Spinal cord (tissue), 10 donors: Measurements from ENCODE around the gene NCS1. TPM values are rescaled to one million over a fixed set of nuclear protein-coding genes. Genes with fewer than 3 reads are reported as not detected.
A peak's percentile ranks its signal among the peaks of the same experiment; 100 is the strongest.

ENCODE experiments used
- DNase-seq, 6 donors: peaks; one replicate each; pipeline versions ENCODE4 v3.0.0 to v3.0.0-alpha.2; 2013 to 2015; ENCODE audit warnings: low spot score in 6 of 6, low read depth in 4 of 6
- H3K27ac ChIP-seq: one replicate; pipeline ENCODE4 v1.5.1; 2013; ENCODE audit warnings: low read depth, low read length, control low read depth
- H3K27me3 ChIP-seq: one replicate; pipeline ENCODE4 v1.6.1; 2013; ENCODE audit warnings: low read length; ENCODE audit not compliant: control insufficient read depth, insufficient read depth
- H3K36me3 ChIP-seq: one replicate; pipeline ENCODE4 v1.6.1; 2013; ENCODE audit warnings: low read length; ENCODE audit not compliant: control insufficient read depth, insufficient read depth
- H3K4me1 ChIP-seq: one replicate; pipeline ENCODE4 v1.6.1; 2013; ENCODE audit warnings: low read length; ENCODE audit not compliant: control insufficient read depth, insufficient read depth
- H3K4me3 ChIP-seq: one replicate; pipeline ENCODE4 v1.5.1; 2013; ENCODE audit warnings: low read depth, low read length, control low read depth
- H3K9me3 ChIP-seq: one replicate; pipeline ENCODE4 v1.6.1; 2013; ENCODE audit warnings: low read length; ENCODE audit not compliant: control insufficient read depth, insufficient read depth
- WGBS: methylation state at CpG from one replicate; pipeline ENCODE4 v1.1.5; 2013; ENCODE audit warnings: missing lambda C conversion rate; ENCODE audit not compliant: insufficient coverage; 5-methylcytosine and 5-hydroxymethylcytosine counted together
- polyA plus RNA-seq, 2 donors: library from polyadenylated mRNA; unstranded; fragments of 120-200 nt; gene quantifications; one replicate each; pipeline ENCODE4 v1.2.1, GENCODE V29; 2013; ENCODE audit not compliant: insufficient read length in 2 of 2
- total RNA-seq, 2 donors: library from RNA; depleted of rRNA in 1 of 2; stranded (reverse); fragments of 120-200 nt in 1 of 2; fragments of >200 nt in 1 of 2; gene quantifications; one replicate each; pipeline versions ENCODE4 v1.2.3 to v1.2.4, GENCODE V29; 2013 to 2014
- donor health status: healthy.

The NCS1 gene
- total and polyA plus RNA-seq, 4 donors: 47.6 to 197 (median 145) TPM

GRCh38 chr9:130189840-130190239 is 17.6 kb downstream of the NCS1 start:
- Histone ChIP-seq H3K9me3 (no peaks in the 10 kb centered on the region), H3K27ac (no peak overlapping the region), H3K27me3 (no peaks in the 10 kb centered on the region), H3K36me3 (peaks cover 47% of the 10 kb centered on the region), H3K4me3 (no peak overlapping the region), H3K4me1 (peaks cover 76% of the 10 kb centered on the region)
- 80% methylated on average over 1 of the region's 1 CpG for WGBS
- DNase-seq: peak in 1 of 6 donors; percentile 33

DNA sequence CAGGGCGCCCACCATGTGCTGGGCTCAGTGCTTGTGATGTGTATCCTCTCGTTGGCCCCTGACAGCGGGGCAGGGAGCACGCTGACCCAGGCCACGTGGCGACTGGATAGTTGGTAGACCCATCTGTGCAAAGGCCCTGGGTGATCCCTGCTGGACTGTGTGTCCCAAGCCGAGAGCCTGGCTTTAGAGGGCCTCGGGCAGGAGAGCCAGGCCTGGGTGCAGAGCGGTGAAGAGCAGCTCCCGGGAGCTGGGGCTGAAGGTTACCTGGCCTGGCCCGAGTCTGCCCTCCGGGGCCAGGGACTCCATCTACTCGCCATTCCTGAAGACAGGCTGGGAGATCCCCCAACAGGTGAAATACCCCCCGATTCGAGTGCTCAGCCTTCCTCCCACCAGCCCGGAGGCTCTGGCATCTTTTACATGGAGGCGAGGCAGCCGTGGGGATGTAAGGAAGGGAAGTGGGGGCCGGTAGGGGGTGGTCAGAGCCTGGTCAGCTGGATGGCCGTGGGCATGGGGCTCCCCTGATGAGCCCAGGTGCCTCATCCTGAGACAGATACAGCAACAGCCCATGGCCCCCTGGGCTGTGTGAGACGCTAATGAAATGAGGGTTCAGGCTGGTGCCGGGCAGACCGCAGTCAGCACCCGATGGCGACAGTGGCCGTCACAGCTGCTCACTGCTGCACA is 19.0 kb downstream of the NCS1 start:
- 81% methylated on average over 22 of the region's 26 CpGs for WGBS
- no peaks in the 10 kb centered on the region for H3K9me3 ChIP-seq
- no peak overlapping the region for H3K27ac ChIP-seq
- H3K4me3 ChIP-seq: no peak overlapping the region
- no peaks in the 10 kb centered on the region for H3K27me3 ChIP-seq
- DNase-seq: no peak
- peaks cover 75% of the 10 kb centered on the region for H3K4me1 ChIP-seq
- peaks cover 37% of the 10 kb centered on the region for H3K36me3 ChIP-seq

GRCh38 chr9:130191749-130192120 is 19.5 kb downstream of the NCS1 start:
- Histone ChIP-seq H3K27me3 (no peaks in the 10 kb centered on the region), H3K36me3 (peaks cover 33% of the 10 kb centered on the region), H3K27ac (no peak overlapping the region), H3K4me1 (peaks cover 75% of the 10 kb centered on the region), H3K4me3 (no peak overlapping the region), H3K9me3 (no peaks in the 10 kb centered on the region)
- DNase-seq: peak in 1 of 6 donors; percentile 37
- WGBS: 53% methylated on average over 14 of the region's 14 CpGs

DNA sequence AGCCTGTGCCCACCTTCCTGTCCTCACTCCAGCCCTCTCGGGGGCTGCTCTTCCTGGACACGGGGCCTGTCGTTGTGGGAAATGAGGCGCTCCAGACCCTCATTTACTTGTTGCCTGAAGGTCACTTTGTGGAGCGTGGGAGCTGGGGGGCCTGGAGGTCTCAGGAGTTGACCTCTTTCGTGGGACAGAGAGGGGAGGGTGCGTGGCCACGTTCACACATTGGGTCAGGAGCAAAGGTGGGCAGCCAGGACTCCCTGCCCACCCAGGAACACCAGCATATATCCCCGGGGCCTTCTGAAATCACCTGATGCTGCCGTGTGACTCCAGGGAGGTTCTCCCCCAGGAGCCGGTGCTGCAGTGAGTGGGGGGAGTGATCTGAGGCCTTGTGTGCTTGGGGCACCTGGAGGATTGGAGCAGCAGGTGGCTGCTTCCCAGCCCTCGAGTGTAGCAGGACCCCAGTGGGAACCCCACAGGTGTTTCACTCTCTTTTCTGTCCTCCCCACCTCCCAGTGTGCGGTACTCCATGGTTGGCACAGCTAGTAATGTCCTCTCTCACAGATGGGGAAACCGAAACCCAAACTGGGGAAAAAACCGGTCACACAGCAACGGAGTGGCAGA is 20.3 kb downstream of the NCS1 start:
- no peaks in the 10 kb centered on the region for H3K27me3 ChIP-seq
- H3K27ac ChIP-seq: no peak overlapping the region
- WGBS: 68% methylated on average over 12 of the region's 16 CpGs
- H3K4me3 ChIP-seq: no peak overlapping the region
- DNase-seq: no peak
- no peaks in the 10 kb centered on the region for H3K9me3 ChIP-seq
- peaks cover 73% of the 10 kb centered on the region for H3K4me1 ChIP-seq
- peaks cover 28% of the 10 kb centered on the region for H3K36me3 ChIP-seq

- WGBS: 38% methylated on average over 8 of the region's 9 CpGs
- Histone ChIP-seq H3K27ac (no peak overlapping the region), H3K36me3 (peaks cover 29% of the 10 kb centered on the region), H3K27me3 (no peaks in the 10 kb centered on the region), H3K4me1 (peaks cover 73% of the 10 kb centered on the region), H3K9me3 (no peaks in the 10 kb centered on the region), H3K4me3 (no peak overlapping the region)
- DNase-seq: no peak
Measured at GRCh38 chr9:130193103-130193502, 20.9 kb downstream of the NCS1 start.

- peak in 2 of 6 donors; percentile 36 to 54 for DNase-seq
- H3K9me3 ChIP-seq: no peaks in the 10 kb centered on the region
- peaks cover 31% of the 10 kb centered on the region for H3K36me3 ChIP-seq
- H3K4me3 ChIP-seq: no peak overlapping the region
- no peak overlapping the region for H3K27ac ChIP-seq
- H3K27me3 ChIP-seq: no peaks in the 10 kb centered on the region
- peaks cover 80% of the 10 kb centered on the region for H3K4me1 ChIP-seq
- 32% methylated on average over 20 of the region's 27 CpGs for WGBS
Measured at GRCh38 chr9:130193531-130194377, 21.6 kb downstream of the NCS1 start.

- 81% methylated on average over 3 of the region's 8 CpGs for WGBS
- H3K27ac ChIP-seq: no peak overlapping the region
Measured at GRCh38 chr9:130194378-130194932, 22.3 kb downstream of the NCS1 start.

GRCh38 chr9:130195638-130196037 is 23.4 kb downstream of the NCS1 start:
- Histone ChIP-seq H3K4me1 (peaks cover 97% of the 10 kb centered on the region), H3K4me3 (no peak overlapping the region), H3K36me3 (peaks cover 33% of the 10 kb centered on the region), H3K9me3 (no peaks in the 10 kb centered on the region), H3K27ac (no peak overlapping the region), H3K27me3 (no peaks in the 10 kb centered on the region)
- DNase-seq: no peak
- 74% methylated on average over 11 of the region's 15 CpGs for WGBS

More at GRCh38 chr9:130194378-130194932, 22.3 kb downstream of the NCS1 start:
- no peaks in the 10 kb centered on the region for H3K9me3 ChIP-seq
- H3K27me3 ChIP-seq: no peaks in the 10 kb centered on the region
- H3K36me3 ChIP-seq: peaks cover 31% of the 10 kb centered on the region
- H3K4me3 ChIP-seq: no peak overlapping the region
- no peak for DNase-seq
- H3K4me1 ChIP-seq: peaks cover 87% of the 10 kb centered on the region

DNA sequence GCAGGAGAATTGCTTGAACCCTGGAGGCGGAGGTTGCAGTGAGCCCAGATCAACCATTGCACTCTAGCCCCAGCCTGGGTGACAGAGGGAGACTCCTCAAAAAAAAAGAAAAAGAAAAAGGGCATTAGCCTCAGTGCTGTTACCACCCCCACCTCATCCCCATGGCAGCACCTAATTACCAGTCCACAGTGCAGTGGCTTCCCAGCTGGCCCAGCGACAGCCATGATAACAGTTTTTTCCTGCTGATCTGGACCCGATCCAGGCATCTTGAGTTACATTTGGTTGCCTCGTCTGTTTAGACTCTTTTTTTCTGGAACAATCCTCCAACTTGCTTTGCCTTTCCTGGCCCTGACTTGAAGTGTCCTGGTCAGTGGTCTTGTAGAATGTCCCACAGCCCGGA is 24.4 kb downstream of the NCS1 start:
- no peak overlapping the region for H3K27ac ChIP-seq

More for the DNA sequence above, 24.4 kb downstream of the NCS1 start:
- H3K4me1 ChIP-seq: peaks cover 97% of the 10 kb centered on the region
- no peaks in the 10 kb centered on the region for H3K27me3 ChIP-seq
- 33% methylated on average over 4 of the region's 5 CpGs for WGBS
- no peaks in the 10 kb centered on the region for H3K9me3 ChIP-seq
- H3K4me3 ChIP-seq: no peak overlapping the region
- peak in 2 of 6 donors; percentile 78 to 92 for DNase-seq
- peaks cover 31% of the 10 kb centered on the region for H3K36me3 ChIP-seq
